MCF 10A (cell line): ENCODE results near the gene STARD13. TPM values are rescaled to one million over a fixed set of nuclear protein-coding genes. Genes with fewer than 3 reads are reported as not detected.

Source experiments
- BruUV-seq: library from RNA; stranded (reverse); fragments of 400-500 nt; replicated peaks from 2 replicates; lab custom pipeline; 2021; lab: Mats Ljungman, UMichigan
- CTCF ChIA-PET: fragments of 300-600 bp; sonication (Branson Sonifier 250); formaldehyde crosslinking; extraction: SDS; loops from one replicate; lab custom pipeline; 2021; ENCODE audit warnings: antibody characterized with exemption, inconsistent platforms; lab: Yijun Ruan, JAX
- POLR2A ChIA-PET: fragments of 300-600, 350-650 bp; sonication (Branson Sonifier 250); formaldehyde crosslinking; extraction: SDS; loops from one replicate; lab custom pipeline; 2020; ENCODE audit warnings: antibody characterized with exemption, inconsistent platforms; lab: Yijun Ruan, JAX
- DNase-seq: peaks from one replicate; pipeline ENCODE4 v3.0.0-alpha.2; 2018; ENCODE audit not compliant: unreplicated experiment
- H3K27ac Mint-ChIP-seq: one replicate; pipeline ENCODE4 v1.8.0; 2022; ENCODE audit warnings: mild to moderate bottlenecking, low read depth, mixed read lengths; ENCODE audit not compliant: unreplicated experiment
- H3K27me3 Mint-ChIP-seq: one replicate; pipeline ENCODE4 v1.8.0; 2022; ENCODE audit warnings: mixed read lengths; ENCODE audit not compliant: insufficient read depth, unreplicated experiment
- H3K36me3 Mint-ChIP-seq: one replicate; pipeline ENCODE4 v1.8.0; 2022; ENCODE audit warnings: mild to moderate bottlenecking, moderate library complexity, mixed read lengths; ENCODE audit not compliant: insufficient read depth, unreplicated experiment
- H3K4me1 Mint-ChIP-seq: one replicate; pipeline ENCODE4 v1.8.0; 2022; ENCODE audit warnings: mixed read lengths; ENCODE audit not compliant: insufficient read depth, unreplicated experiment
- H3K4me3 Mint-ChIP-seq: one replicate; pipeline ENCODE4 v1.8.0; 2022; ENCODE audit warnings: mild to moderate bottlenecking, moderate library complexity, mixed read lengths; ENCODE audit not compliant: unreplicated experiment
- H3K9me3 Mint-ChIP-seq: one replicate; pipeline ENCODE4 v1.8.0; 2022; ENCODE audit warnings: mixed read lengths; ENCODE audit not compliant: unreplicated experiment
- CTCF ChIP-seq: fragments of 200-600 bp; IDR thresholded peaks from one replicate; pipeline ENCODE4 v1.8.0; 2022; ENCODE audit warnings: antibody characterized with exemption, mild to moderate bottlenecking; ENCODE audit not compliant: unreplicated experiment
- intact Hi-C: fragments of 100-400 bp; cut with micrococcal nuclease; formaldehyde crosslinking; loops from 2 replicates; pipeline ENCODE4 v1.14.1; 2022
- total RNA-seq: library from RNA; stranded (reverse); gene quantifications from 2 replicates; pipeline ENCODE4 v1.2.3, GENCODE V29; 2022

The STARD13 gene
- total RNA-seq, 1 experiment from 2014 or later: 31.9 TPM

- Mint-ChIP-seq H3K4me3 (no peak overlapping the region), H3K27ac (peak overlapping the region; percentile 99), H3K27me3 (no peaks in the 10 kb centered on the region), H3K4me1 (peaks cover 62% of the 10 kb centered on the region), H3K36me3 (peaks cover 58% of the 10 kb centered on the region), H3K9me3 (no peaks in the 10 kb centered on the region)
- intact Hi-C loops: no loop called here
- peak; percentile 34 for DNase-seq
- TF ChIP-seq CTCF: no peak
- CTCF ChIA-PET: interaction anchor here (0.6 to 0.8 kb wide), 3 partner anchors 50 to 504 kb away, joined by 3 to 5 read pairs (median 4); no protein-coding TSS in a partner anchor
- TSS peak; percentile 76 for BruUV-seq
- POLR2A ChIA-PET: interaction anchor here (0.7 to 2.8 kb wide), 23 partner anchors 9 to 586 kb away, joined by 3 to 16 read pairs (median 5); partner anchors contain the start of genes PDS5B and STARD13
Observed at GRCh38 chr13:33172911-33173310, 112.6 kb downstream of the STARD13 start.

- Mint-ChIP-seq H3K27me3 (no peaks in the 10 kb centered on the region), H3K27ac (peak overlapping the region; percentile 99), H3K4me3 (no peak overlapping the region), H3K9me3 (no peaks in the 10 kb centered on the region), H3K4me1 (peaks cover 65% of the 10 kb centered on the region), H3K36me3 (peaks cover 63% of the 10 kb centered on the region)
- CTCF ChIA-PET: interaction anchor here (0.8 kb wide), 2 partner anchors 49 to 104 kb away, joined by 3 to 4 read pairs; no protein-coding TSS in a partner anchor
- BruUV-seq: no TSS peak
- POLR2A ChIA-PET: interaction anchor here (0.7 to 2.8 kb wide), 22 partner anchors 9 to 586 kb away, joined by 3 to 16 read pairs (median 6); partner anchors contain the start of genes PDS5B and STARD13
- no peak for TF ChIP-seq CTCF
- intact Hi-C loops: no loop called here
- DNase-seq: peak; percentile 76
Observed at GRCh38 chr13:33172400-33172799, 113.2 kb downstream of the STARD13 start.

- no TSS peak for BruUV-seq
- peaks cover 71% of the 10 kb centered on the region for H3K4me1 Mint-ChIP-seq
- peak; percentile 70 for DNase-seq
- no peak for TF ChIP-seq CTCF
- peak overlapping the region; percentile 28 for H3K4me3 Mint-ChIP-seq
- ChIA-PET POLR2A (interaction anchor here (0.6 to 2.8 kb wide), 22 partner anchors 12 to 299 kb away, joined by 3 to 24 read pairs (median 4); partner anchors contain the start of gene STARD13), CTCF (interaction anchor here (0.6 to 1.5 kb wide), 6 partner anchors 23 to 727 kb away, joined by 3 to 6 read pairs (median 3); no protein-coding TSS in a partner anchor)
- peaks cover 71% of the 10 kb centered on the region for H3K36me3 Mint-ChIP-seq
- no peaks in the 10 kb centered on the region for H3K9me3 Mint-ChIP-seq
- no peaks in the 10 kb centered on the region for H3K27me3 Mint-ChIP-seq
- intact Hi-C loops: no loop called here
- H3K27ac Mint-ChIP-seq: peak overlapping the region; percentile 99
Observed at GRCh38 chr13:33169273-33169980, 116.1 kb downstream of the STARD13 start.

GRCh38 chr13:33168321-33168960 lies 117.1 kb downstream of the STARD13 start:
- peak; percentile 22 for DNase-seq
- Mint-ChIP-seq H3K4me3 (no peak overlapping the region), H3K4me1 (peaks cover 68% of the 10 kb centered on the region), H3K27ac (peak overlapping the region; percentile 99), H3K9me3 (no peaks in the 10 kb centered on the region), H3K36me3 (peaks cover 68% of the 10 kb centered on the region), H3K27me3 (no peaks in the 10 kb centered on the region)
- no peak for TF ChIP-seq CTCF
- ChIA-PET POLR2A (interaction anchor here (0.9 to 2.8 kb wide), 16 partner anchors 13 to 287 kb away, joined by 3 to 24 read pairs (median 4); partner anchors contain the start of gene STARD13), CTCF (interaction anchor here (0.6 to 1.5 kb wide), 5 partner anchors 22 to 1872 kb away, joined by 3 to 6 read pairs (median 3); no protein-coding TSS in a partner anchor)
- no TSS peak for BruUV-seq
- intact Hi-C loops: no loop called here
